GM12878 (cell line): Measurements from ENCODE around the gene MRPS27. TPM values are rescaled to one million over a fixed set of nuclear protein-coding genes. Genes with fewer than 3 reads are reported as not detected.

Experiments used
- ATF7 ChIP-seq: fragments of 450-650 bp; IDR thresholded peaks from 2 replicates; pipeline ENCODE4 v1.6.1; 2016; ENCODE audit warnings: low read depth, mild to moderate bottlenecking
- BCL11A ChIP-seq: IDR thresholded peaks from 2 replicates; pipeline ENCODE4 v1.6.1; 2011; ENCODE audit warnings: low read depth, low read length
- BHLHE40 ChIP-seq, 2 experiments: fragments of 450-650 bp in 1 of 2; IDR thresholded peaks; 2 replicates each; pipeline ENCODE4 v1.6.1; 2011 to 2017; ENCODE audit warnings: low read depth in 2 of 2, borderline replicate concordance in 1 of 2, improper control_type of control experiment in 1 of 2, low read length in 1 of 2, mild to moderate bottlenecking in 1 of 2
- CBX5 ChIP-seq: sonication (generic); IDR thresholded peaks from 2 replicates; pipeline ENCODE4 v1.6.1; 2016; ENCODE audit warnings: low read depth, moderate library complexity, mild to moderate bottlenecking, inconsistent platforms
- EP300 ChIP-seq, 2 experiments: fragments of 150-350 bp in 1 of 2; IDR thresholded peaks; 2 replicates each; pipeline ENCODE4 v1.6.1; 2011 to 2012; ENCODE audit warnings: low read depth in 2 of 2, low read length in 2 of 2, borderline replicate concordance in 1 of 2, improper control_type of control experiment in 1 of 2, inconsistent platforms in 1 of 2; ENCODE audit not compliant: control insufficient read depth in 1 of 2
- FOXK2 ChIP-seq: fragments of 450-650 bp; IDR thresholded peaks from 2 replicates; pipeline ENCODE4 v1.6.1; 2017; ENCODE audit warnings: mild to moderate bottlenecking, moderate library complexity
- GABPA ChIP-seq: IDR thresholded peaks from 2 replicates; pipeline ENCODE4 v1.6.1; 2014; ENCODE audit warnings: antibody characterized with exemption, low read depth, mild to moderate bottlenecking, inconsistent platforms
- IKZF2 ChIP-seq, 2 experiments: fragments of 450-650 bp; IDR thresholded peaks; 2 replicates each; pipeline ENCODE4 v1.6.1; 2017; ENCODE audit warnings: mild to moderate bottlenecking in 2 of 2, moderate library complexity in 2 of 2
- JUNB ChIP-seq: IDR thresholded peaks from 2 replicates; pipeline ENCODE4 v1.6.1; 2016; ENCODE audit warnings: antibody characterized with exemption, mild to moderate bottlenecking
- JUND ChIP-seq: IDR thresholded peaks from 2 replicates; pipeline ENCODE4 v1.6.1; 2012; ENCODE audit warnings: low read depth, mild to moderate bottlenecking, low read length, improper control_type of control experiment, moderate library complexity
- MEF2B ChIP-seq: fragments of 450-650 bp; IDR thresholded peaks from 2 replicates; pipeline ENCODE4 v1.6.1; 2018; ENCODE audit warnings: mild to moderate bottlenecking, moderate library complexity; ENCODE audit not compliant: partially characterized antibody, poor library complexity, severe bottlenecking
- NFIC ChIP-seq: IDR thresholded peaks from 2 replicates; pipeline ENCODE4 v1.6.1; 2012; ENCODE audit warnings: low read depth, mild to moderate bottlenecking, inconsistent platforms, low read length, moderate library complexity
- RAD51 ChIP-seq: fragments of 450-650 bp; IDR thresholded peaks from 2 replicates; pipeline ENCODE4 v1.6.1; 2016; ENCODE audit warnings: moderate library complexity, mild to moderate bottlenecking, inconsistent platforms
- RUNX3 ChIP-seq: IDR thresholded peaks from 2 replicates; pipeline ENCODE4 v1.6.1; 2012; ENCODE audit warnings: low read length, inconsistent platforms
- ZNF384 ChIP-seq: IDR thresholded peaks from 2 replicates; pipeline ENCODE4 v1.6.1; 2012; ENCODE audit warnings: low read depth, mild to moderate bottlenecking, low read length, improper control_type of control experiment, borderline replicate concordance
- ZSCAN29 ChIP-seq: fragments of 450-650 bp; IDR thresholded peaks from 2 replicates; pipeline ENCODE4 v1.6.1; 2017; ENCODE audit warnings: mild to moderate bottlenecking, moderate library complexity
- polyA plus RNA-seq, 11 experiments: library from polyadenylated mRNA; depleted of rRNA in 4 of 11; unstranded in 6 of 11; stranded (reverse) in 5 of 11; fragments of >200 nt; fragmentation: Nextera tagmentation in 4 of 11; fragmentation: Illumina TruSeq in 1 of 11; extraction: Ambion mirVana in 4 of 11; extraction: Trizol in 1 of 11; gene quantifications; 1 replicate in 1 of 11; 2 replicates in 10 of 11; pipeline versions ENCODE4 v1.2.1 to v1.2.3, GENCODE V29; 2011 to 2016; ENCODE audit warnings: inconsistent platforms in 2 of 11, missing spikeins in 2 of 11, low read depth in 1 of 11
- total RNA-seq, 4 experiments: library from RNA; depleted of rRNA in 3 of 4; stranded (reverse); fragments of >200 nt in 3 of 4; fragmentation: Illumina TruSeq in 1 of 4; extraction: Trizol in 1 of 4; gene quantifications; 2 replicates each; pipeline versions ENCODE4 v1.2.1 to v1.2.3, GENCODE V29; 2013 to 2021
- TF ChIP-seq, protein P1 (sequence below): fragments of 450-650 bp; IDR thresholded peaks from 2 replicates; pipeline ENCODE4 v1.6.1; 2014; ENCODE audit warnings: mild to moderate bottlenecking
- TF ChIP-seq, protein P2 (sequence below): fragments of 450-650 bp; IDR thresholded peaks from 2 replicates; pipeline ENCODE4 v1.6.1; 2017; ENCODE audit warnings: mild to moderate bottlenecking, low read depth, inconsistent platforms; ENCODE audit not compliant: poor library complexity, severe bottlenecking
- TF ChIP-seq, protein P3 (sequence below): IDR thresholded peaks from 2 replicates; pipeline ENCODE4 v1.6.1; 2012; ENCODE audit warnings: low read length, inconsistent platforms
- TF ChIP-seq, protein P4 (sequence below): IDR thresholded peaks from 2 replicates; pipeline ENCODE4 v1.6.1; 2012; ENCODE audit warnings: improper control_type of control experiment, low read depth, low read length; ENCODE audit not compliant: insufficient replicate concordance

Gene MRPS27
- total and polyA plus RNA-seq, 10 of the 15 experiments (the other 5 are each of a cell fraction or from before 2014, with no cell fraction given): 61.0 to 128 (median 93.0) TPM

DNA sequence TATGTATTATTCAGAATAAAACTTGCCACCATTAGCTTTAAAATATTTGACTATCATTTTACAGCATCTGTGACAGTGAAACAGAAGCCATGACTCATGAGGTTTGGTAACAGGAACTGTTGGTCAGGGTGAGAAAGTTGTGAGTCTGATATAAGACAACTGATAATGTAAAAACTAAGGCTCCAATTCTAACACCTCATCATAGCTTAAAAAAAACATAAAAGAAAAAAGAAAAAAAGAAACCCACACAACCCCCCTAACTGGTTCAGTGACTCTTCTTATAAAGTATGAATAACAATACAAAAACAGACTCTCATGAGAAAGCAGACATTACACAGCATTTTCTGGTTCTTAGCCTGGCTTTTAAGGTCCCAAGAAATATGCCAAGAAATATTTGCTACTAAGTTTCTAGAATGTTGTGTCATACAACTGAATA lies 85.8 kb downstream of the MRPS27 start (continued):
- TF ChIP-seq ZNF384: peak; percentile 93
- TF ChIP-seq GABPA: no peak
- TF ChIP-seq BHLHE40 (IDR thresholded peaks at IDR 0.05; ENCODE audit: borderline replicate concordance in 1 of 2, low read depth in 2 of 2, low read length in 1 of 2): peak in 1 of 2 experiments; percentile 33; a peak in 1 of 4 replicates
- TF ChIP-seq, protein P1, sequence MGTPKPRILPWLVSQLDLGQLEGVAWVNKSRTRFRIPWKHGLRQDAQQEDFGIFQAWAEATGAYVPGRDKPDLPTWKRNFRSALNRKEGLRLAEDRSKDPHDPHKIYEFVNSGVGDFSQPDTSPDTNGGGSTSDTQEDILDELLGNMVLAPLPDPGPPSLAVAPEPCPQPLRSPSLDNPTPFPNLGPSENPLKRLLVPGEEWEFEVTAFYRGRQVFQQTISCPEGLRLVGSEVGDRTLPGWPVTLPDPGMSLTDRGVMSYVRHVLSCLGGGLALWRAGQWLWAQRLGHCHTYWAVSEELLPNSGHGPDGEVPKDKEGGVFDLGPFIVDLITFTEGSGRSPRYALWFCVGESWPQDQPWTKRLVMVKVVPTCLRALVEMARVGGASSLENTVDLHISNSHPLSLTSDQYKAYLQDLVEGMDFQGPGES: no peak
- TF ChIP-seq EP300 (IDR thresholded peaks at IDR 0.05; ENCODE audit: borderline replicate concordance in 1 of 2, control insufficient read depth in 1 of 2, low read depth in 2 of 2, low read length in 2 of 2): peak; percentile 54 to 81; a peak in 2 of 4 replicates
- no peak for TF ChIP-seq CBX5
- peak; percentile 51; the same call in 1 of the 2 replicates for TF ChIP-seq BCL11A
- TF ChIP-seq JUNB: peak; percentile 71
- TF ChIP-seq, protein P2, sequence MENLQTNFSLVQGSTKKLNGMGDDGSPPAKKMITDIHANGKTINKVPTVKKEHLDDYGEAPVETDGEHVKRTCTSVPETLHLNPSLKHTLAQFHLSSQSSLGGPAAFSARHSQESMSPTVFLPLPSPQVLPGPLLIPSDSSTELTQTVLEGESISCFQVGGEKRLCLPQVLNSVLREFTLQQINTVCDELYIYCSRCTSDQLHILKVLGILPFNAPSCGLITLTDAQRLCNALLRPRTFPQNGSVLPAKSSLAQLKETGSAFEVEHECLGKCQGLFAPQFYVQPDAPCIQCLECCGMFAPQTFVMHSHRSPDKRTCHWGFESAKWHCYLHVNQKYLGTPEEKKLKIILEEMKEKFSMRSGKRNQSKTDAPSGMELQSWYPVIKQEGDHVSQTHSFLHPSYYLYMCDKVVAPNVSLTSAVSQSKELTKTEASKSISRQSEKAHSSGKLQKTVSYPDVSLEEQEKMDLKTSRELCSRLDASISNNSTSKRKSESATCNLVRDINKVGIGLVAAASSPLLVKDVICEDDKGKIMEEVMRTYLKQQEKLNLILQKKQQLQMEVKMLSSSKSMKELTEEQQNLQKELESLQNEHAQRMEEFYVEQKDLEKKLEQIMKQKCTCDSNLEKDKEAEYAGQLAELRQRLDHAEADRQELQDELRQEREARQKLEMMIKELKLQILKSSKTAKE: peak; percentile 73
- peak; percentile 56 to 69; a peak in 2 of 4 replicates for TF ChIP-seq IKZF2 (IDR thresholded peaks at IDR 0.05)
- TF ChIP-seq MEF2B: peak; percentile 73
- TF ChIP-seq FOXK2: no peak
- TF ChIP-seq, protein P3, sequence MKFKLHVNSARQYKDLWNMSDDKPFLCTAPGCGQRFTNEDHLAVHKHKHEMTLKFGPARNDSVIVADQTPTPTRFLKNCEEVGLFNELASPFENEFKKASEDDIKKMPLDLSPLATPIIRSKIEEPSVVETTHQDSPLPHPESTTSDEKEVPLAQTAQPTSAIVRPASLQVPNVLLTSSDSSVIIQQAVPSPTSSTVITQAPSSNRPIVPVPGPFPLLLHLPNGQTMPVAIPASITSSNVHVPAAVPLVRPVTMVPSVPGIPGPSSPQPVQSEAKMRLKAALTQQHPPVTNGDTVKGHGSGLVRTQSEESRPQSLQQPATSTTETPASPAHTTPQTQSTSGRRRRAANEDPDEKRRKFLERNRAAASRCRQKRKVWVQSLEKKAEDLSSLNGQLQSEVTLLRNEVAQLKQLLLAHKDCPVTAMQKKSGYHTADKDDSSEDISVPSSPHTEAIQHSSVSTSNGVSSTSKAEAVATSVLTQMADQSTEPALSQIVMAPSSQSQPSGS: peak; percentile 45; the same call in 1 of the 2 replicates
- TF ChIP-seq RAD51: peak; percentile 54
- peak; percentile 89 for TF ChIP-seq RUNX3
- TF ChIP-seq JUND: peak; percentile 10; the same call in 1 of the 2 replicates
- TF ChIP-seq, protein P4, sequence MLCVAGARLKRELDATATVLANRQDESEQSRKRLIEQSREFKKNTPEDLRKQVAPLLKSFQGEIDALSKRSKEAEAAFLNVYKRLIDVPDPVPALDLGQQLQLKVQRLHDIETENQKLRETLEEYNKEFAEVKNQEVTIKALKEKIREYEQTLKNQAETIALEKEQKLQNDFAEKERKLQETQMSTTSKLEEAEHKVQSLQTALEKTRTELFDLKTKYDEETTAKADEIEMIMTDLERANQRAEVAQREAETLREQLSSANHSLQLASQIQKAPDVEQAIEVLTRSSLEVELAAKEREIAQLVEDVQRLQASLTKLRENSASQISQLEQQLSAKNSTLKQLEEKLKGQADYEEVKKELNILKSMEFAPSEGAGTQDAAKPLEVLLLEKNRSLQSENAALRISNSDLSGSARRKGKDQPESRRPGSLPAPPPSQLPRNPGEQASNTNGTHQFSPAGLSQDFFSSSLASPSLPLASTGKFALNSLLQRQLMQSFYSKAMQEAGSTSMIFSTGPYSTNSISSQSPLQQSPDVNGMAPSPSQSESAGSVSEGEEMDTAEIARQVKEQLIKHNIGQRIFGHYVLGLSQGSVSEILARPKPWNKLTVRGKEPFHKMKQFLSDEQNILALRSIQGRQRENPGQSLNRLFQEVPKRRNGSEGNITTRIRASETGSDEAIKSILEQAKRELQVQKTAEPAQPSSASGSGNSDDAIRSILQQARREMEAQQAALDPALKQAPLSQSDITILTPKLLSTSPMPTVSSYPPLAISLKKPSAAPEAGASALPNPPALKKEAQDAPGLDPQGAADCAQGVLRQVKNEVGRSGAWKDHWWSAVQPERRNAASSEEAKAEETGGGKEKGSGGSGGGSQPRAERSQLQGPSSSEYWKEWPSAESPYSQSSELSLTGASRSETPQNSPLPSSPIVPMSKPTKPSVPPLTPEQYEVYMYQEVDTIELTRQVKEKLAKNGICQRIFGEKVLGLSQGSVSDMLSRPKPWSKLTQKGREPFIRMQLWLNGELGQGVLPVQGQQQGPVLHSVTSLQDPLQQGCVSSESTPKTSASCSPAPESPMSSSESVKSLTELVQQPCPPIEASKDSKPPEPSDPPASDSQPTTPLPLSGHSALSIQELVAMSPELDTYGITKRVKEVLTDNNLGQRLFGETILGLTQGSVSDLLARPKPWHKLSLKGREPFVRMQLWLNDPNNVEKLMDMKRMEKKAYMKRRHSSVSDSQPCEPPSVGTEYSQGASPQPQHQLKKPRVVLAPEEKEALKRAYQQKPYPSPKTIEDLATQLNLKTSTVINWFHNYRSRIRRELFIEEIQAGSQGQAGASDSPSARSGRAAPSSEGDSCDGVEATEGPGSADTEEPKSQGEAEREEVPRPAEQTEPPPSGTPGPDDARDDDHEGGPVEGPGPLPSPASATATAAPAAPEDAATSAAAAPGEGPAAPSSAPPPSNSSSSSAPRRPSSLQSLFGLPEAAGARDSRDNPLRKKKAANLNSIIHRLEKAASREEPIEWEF: peak; percentile 3
- TF ChIP-seq ZSCAN29: no peak
- peak; percentile 96 for TF ChIP-seq ATF7
- TF ChIP-seq NFIC: peak; percentile 80
